GM12875 (cell line): Measurements from ENCODE around the gene PDGFA.

Source experiments
- H3K4me3 ChIP-seq: one replicate; pipeline ENCODE4 v1.5.1; 2011; ENCODE audit warnings: low read depth, low read length, control low read depth
- TF ChIP-seq, protein P1 (sequence below): IDR thresholded peaks from 2 replicates; pipeline ENCODE4 v1.5.1; 2011; ENCODE audit warnings: low read depth, mild to moderate bottlenecking, control low read depth, inconsistent platforms, low read length, moderate library complexity, borderline replicate concordance; ENCODE audit not compliant: insufficient read depth

Gene PDGFA

DNA sequence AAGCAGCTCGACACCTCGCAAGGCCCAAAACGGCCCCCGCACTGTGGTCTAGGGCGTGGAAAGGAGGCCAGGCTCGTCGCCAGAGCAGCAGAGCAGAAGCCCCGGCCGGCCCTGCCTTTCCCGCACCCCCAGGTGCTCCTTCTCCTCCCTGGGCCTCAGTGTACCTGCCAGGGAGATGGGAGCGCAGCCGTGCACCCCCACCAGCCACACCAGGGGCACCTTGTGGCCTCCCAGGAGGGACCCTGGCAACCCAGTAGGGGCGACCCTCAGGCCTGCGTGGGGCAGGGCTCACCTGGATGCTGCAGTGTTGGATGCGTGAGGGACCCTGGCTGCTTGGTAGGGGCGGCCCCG lies 9.5 kb downstream of the PDGFA start:
- TF ChIP-seq, protein P1, sequence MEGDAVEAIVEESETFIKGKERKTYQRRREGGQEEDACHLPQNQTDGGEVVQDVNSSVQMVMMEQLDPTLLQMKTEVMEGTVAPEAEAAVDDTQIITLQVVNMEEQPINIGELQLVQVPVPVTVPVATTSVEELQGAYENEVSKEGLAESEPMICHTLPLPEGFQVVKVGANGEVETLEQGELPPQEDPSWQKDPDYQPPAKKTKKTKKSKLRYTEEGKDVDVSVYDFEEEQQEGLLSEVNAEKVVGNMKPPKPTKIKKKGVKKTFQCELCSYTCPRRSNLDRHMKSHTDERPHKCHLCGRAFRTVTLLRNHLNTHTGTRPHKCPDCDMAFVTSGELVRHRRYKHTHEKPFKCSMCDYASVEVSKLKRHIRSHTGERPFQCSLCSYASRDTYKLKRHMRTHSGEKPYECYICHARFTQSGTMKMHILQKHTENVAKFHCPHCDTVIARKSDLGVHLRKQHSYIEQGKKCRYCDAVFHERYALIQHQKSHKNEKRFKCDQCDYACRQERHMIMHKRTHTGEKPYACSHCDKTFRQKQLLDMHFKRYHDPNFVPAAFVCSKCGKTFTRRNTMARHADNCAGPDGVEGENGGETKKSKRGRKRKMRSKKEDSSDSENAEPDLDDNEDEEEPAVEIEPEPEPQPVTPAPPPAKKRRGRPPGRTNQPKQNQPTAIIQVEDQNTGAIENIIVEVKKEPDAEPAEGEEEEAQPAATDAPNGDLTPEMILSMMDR = no peak
- no peak overlapping the region for H3K4me3 ChIP-seq

DNA sequence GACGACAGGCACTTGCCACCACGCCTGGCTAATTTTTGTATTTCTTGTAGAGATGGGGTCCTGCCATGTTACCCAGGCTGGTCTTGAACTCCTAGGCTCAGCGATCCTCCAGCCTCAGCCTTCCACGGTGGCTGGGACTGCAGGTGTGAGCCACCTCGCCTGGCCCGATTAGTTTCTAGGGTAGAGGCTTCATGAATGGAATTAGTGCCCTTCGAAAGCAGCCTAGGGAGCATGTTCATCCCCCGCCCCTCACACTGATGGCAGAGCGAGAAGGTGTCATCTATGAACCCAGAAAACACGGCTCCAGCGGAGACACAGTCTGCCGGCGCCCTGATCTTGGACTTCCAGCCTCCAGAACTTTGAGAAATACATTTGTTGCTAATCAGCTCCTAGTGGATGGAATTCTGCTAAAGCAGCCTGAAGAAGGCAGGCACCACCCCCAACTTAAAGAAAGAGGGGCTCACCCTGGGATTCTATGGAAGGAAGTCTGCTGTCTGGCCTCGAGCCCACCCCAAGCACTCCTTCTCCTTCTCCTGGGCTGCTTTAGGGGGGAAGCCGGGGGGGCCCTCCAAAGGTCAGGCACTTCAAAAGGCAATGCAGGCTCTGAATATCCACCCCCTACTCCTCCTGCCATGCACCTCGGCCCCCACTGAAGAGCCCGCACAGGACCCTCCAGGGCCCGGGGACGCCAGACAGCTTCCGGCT lies 10.1 kb downstream of the PDGFA start:
- H3K4me3 ChIP-seq = no peak overlapping the region
- TF ChIP-seq, protein P1 = no peak

DNA sequence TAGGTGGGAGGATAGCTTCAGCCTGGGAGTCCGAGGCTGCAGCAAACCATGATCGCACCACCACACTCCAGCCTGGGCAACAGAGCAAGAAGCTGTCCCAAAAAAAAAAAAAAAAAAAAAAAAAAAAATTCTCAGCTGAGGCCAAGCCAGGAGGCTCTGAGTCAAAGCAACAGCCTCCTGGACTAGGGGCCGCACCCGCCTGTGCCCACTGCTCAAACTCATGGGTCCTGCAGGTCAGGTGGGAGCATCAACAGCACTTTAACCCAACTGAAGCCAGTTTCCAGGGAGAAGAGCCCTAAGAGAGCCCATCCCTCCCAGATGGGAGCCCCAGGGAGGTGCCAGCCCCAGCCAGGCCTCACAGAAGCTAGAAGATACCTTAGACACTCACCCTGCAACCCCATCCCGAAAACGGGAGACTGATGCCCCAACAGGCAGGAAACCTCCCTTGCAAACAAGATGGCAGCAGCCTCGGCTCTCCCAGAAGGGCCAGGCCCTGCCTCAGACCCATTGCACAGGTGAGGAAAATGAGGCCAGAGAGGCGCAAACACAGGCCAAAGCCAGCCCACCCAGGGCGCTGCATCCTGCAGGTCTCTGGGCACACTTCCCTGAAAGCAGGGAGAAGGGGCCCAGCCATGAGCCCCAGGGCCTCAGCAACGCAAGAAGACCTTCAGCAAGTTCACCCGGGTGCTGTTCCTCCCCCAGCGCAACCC lies 11.0 kb downstream of the PDGFA start:
- TF ChIP-seq, protein P1 = no peak
- H3K4me3 ChIP-seq = no peak overlapping the region

DNA sequence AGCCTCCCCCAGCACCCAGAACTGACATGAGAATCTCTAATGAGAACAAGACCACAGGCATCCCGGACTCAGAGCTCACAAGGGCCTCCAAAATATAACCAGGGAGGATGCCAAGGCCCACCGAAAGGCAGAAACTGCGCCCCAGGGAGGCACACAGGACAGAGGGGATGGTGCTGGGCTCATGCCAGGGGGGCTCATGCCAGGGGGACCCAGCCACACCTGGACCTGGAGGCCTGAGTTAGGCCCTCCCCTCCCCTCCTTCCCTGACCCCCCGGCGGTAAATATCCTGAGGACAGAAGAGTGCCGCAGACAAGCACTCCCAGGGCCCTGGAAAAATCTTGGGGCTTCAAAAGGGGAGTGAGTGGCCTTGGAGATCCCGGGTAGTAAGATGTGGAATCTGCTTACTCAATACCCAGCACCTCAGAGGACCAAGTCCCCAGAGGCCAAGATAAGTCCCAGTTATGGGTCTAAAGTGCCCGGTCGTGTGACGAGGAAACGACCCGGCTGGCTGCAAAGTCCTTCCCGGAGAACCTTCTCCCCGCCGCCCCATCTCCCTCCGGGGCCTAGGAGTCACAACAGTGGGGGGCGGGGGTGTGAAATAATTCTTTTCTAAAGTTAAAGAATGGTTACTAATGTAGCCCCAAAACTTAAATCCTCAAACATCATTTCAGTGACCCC lies 11.9 kb downstream of the PDGFA start:
- TF ChIP-seq, protein P1 = no peak
- no peak overlapping the region for H3K4me3 ChIP-seq

DNA sequence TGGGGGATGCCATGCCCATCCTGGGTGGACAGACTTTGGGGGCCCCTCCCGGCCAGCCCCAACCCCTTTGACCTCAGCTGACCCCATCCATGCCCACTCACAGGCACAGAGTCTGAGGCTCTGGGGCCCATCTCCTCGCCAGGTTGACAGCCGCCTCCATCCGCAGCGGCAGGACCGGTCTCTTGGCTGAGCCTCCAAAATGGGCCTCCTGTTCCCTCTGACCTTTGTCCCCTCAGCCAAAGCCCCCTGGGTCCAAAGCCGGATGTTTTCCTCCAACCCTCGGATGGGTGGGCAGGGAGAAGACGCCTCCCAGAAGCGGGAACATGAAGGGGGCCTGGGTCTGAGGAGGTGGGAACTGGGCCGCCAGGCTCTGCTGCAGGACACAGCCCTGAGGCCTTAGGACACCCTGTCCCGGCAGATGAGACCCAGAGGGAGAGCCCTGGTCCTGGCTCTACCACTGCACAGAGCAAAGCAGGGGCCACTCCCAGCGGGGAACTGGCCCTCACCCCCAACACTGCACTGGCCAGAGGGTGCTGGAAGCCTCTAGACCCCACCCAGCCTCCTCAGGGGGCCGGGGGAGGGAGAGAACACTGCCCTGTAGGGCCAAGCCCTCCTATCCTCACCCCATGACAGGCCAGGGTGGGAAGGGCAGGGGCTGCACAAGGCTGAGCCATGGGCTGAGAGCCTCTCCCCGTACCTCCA lies 12.6 kb downstream of the PDGFA start:
- H3K4me3 ChIP-seq = no peak overlapping the region
- TF ChIP-seq, protein P1 = no peak

DNA sequence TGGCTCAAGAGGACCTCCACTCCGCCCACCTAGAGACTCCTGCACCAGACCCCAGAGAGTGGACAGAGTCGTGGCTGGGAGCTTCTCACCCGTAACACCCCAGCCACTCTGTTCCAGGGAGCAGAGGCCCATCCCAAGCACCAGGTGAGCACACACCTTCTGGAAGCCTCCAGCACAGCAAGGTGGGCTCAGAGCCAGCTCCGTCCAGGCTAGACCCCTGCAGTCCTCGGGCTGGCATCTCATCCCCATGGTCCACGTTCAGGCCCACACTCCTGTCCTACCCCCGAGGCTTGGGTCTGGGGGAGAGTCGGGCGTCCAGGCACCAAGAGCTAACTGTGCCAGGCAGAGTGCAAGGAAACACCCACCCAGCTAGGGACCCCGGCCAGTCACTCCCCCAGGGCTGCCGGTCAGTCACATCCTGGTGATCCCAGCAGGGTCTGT lies 13.2 kb downstream of the PDGFA start:
- TF ChIP-seq, protein P1 = no peak
- no peak overlapping the region for H3K4me3 ChIP-seq

DNA sequence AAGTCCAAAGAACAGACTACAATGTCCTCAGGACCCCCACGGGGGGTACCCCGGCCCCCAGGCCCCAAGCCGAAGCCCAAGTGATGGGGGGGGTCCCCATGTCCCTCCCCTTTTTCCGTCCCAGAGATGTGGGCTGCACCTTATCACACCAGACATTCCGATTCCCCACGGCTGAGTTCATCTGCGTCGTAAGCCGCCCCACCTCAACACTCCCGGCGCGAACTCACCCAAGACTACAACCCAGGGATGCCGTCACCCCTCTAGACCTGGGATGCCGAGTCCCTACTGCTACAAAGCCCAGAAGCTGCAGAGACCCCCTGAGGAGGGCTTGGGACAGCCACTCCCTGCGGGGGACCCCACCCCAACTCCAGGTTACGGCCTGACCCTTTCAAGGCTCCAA lies 14.5 kb downstream of the PDGFA start:
- TF ChIP-seq, protein P1 = no peak
- no peak overlapping the region for H3K4me3 ChIP-seq
